ENCODE data around the gene NFATC1.

NFATC1 gene

GRCh38 chr18:79356435-79356834 lies 39.3 kb upstream of the NFATC1 start:
- no peak overlapping the region for H3K4me3 ChIP-seq (ENCODE audit: low read depth, low read length)
- TF ChIP-seq, protein P1, sequence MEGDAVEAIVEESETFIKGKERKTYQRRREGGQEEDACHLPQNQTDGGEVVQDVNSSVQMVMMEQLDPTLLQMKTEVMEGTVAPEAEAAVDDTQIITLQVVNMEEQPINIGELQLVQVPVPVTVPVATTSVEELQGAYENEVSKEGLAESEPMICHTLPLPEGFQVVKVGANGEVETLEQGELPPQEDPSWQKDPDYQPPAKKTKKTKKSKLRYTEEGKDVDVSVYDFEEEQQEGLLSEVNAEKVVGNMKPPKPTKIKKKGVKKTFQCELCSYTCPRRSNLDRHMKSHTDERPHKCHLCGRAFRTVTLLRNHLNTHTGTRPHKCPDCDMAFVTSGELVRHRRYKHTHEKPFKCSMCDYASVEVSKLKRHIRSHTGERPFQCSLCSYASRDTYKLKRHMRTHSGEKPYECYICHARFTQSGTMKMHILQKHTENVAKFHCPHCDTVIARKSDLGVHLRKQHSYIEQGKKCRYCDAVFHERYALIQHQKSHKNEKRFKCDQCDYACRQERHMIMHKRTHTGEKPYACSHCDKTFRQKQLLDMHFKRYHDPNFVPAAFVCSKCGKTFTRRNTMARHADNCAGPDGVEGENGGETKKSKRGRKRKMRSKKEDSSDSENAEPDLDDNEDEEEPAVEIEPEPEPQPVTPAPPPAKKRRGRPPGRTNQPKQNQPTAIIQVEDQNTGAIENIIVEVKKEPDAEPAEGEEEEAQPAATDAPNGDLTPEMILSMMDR (IDR thresholded peaks at IDR 0.05; ENCODE audit: low read depth, low read length), result no peak

DNA sequence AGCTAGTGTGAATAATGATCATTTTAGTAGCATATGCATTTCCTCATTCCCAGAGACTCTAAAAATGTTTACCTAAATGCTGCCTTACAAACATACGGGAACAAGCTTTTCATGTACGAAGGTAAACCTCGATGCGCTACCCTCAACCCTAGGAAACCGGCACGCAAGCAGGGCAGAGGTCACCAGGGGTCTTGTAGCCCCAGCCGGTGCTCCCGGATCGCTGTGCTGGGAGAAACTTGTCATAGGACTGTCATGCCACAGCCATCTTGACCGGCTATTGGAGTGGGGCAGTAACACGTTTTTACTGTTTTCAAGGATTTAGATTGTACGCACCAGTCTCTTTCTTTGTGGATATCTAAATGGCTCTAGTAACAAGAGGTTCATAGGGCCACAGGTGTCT lies 34.8 kb upstream of the NFATC1 start:
- TF ChIP-seq, protein P1 (IDR thresholded peaks at IDR 0.05; ENCODE audit: low read depth, low read length), result no peak
- no peak overlapping the region for H3K4me3 ChIP-seq (ENCODE audit: low read depth, low read length)

GRCh38 chr18:79361766-79362522 lies 33.8 kb upstream of the NFATC1 start:
- TF ChIP-seq, protein P1 (IDR thresholded peaks at IDR 0.05; ENCODE audit: low read depth, low read length), result no peak
- no peak overlapping the region for H3K4me3 ChIP-seq (ENCODE audit: low read depth, low read length)

DNA sequence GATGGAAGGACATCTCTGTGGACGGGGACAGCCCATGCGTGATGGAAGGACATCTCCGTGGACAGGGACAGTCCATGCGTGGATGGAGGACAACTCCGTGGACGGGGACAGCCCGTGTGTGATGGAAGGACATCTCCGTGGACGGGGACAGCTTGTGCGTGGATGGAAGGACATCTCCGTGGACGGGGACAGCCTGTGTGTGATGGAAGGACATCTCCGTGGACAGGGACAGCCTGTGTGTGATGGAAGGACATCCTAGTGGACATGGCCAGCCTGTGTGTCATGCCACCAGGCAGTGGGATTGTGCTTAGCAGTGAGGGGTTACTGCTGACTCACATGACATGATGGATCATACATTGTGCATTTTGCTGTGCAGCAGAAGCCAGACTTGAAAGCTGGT lies 30.0 kb upstream of the NFATC1 start:
- H3K4me3 ChIP-seq (ENCODE audit: low read depth, low read length), result no peak overlapping the region
- TF ChIP-seq, protein P1 (IDR thresholded peaks at IDR 0.05; ENCODE audit: low read depth, low read length), result no peak

DNA sequence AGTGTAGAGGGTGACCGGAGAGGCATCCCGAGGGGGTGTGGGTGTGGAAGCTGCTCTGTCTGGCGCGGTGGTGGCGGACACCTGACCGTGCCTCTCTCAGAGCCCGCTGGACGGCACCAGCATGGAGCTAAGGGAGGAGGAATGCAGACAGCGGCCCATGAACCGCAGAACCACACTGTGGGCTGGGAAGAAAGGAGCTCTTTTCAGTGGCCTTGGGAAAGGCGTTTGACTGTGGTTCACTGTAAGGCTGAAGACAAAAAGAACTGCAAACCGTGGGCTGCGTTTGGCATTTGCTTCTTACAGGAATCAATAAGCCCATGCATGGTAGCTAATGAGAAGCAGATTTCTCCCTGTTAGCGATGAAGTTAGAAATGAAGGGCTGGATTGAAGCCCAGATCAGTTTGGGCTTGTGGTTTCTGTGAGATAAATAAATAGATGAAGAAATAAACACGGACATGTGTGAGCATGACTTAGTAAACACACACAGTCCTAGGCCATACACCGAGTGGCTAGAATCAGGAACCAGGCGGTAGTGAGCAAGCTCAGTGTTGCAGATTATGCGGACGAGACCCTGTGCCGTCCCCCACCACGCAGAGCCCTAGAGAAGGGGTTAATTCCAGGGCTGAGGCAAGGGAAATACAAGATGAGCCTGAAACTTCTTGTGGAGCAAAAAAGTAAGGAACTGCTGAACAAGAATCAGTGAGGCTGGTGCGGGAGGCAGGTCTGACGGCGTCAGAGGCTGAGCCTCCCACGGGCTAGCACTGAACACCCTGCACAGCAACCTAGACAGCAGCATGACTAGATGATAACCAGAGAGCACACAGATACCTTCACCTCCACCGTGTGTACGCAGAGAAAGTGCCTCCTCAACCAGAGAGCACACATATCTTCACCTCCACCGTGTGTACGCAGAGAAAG lies 29.3 kb upstream of the NFATC1 start:
- H3K4me3 ChIP-seq (ENCODE audit: low read depth, low read length), result no peak overlapping the region
- TF ChIP-seq, protein P1 (IDR thresholded peaks at IDR 0.05; ENCODE audit: low read depth, low read length), result no peak

DNA sequence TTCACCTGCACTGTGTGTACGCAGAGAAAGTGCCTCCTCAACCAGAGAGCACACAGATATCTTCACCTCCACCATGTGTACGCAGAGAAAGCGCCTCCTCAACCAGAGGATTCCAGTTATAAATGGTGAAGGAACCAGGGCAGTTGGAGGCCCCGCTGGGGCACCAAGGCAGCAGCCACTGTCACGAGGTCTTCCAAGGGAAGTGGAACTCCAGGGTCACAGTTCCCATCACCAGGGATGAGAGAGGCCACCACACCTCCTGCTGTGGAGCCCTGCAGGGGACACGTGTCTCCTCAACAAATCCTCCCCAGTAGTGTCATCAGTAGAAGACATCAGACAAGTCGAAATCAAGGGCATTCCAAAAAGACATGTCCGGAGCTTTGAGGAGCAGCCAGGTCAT lies 28.2 kb upstream of the NFATC1 start:
- H3K4me3 ChIP-seq (ENCODE audit: low read depth, low read length), result no peak overlapping the region
- TF ChIP-seq, protein P1 (IDR thresholded peaks at IDR 0.05; ENCODE audit: low read depth, low read length), result no peak

DNA sequence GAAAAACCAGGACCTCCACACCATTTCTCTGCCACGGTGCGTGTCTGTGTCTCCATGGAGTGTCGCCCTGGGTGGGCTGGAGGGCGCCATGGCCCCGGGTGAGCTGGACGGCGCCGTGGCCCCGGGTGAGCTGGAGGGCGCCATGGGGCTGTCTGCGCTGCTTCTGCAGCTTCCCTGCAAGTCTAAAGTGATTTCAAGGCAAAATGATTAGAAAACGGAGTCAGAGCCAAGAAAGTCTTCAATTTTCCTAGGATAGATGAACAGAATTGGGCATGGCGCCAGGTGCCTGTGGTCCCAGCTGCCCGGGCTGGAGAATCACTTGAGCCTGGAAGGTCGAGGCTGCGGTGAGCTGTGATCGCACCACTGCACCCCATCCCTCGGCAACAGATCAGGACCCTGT lies 27.7 kb upstream of the NFATC1 start:
- no peak overlapping the region for H3K4me3 ChIP-seq (ENCODE audit: low read depth, low read length)
- TF ChIP-seq, protein P1 (IDR thresholded peaks at IDR 0.05; ENCODE audit: low read depth, low read length), result no peak
